RWPE1 (cell line): ENCODE results near the gene STOML1.

Experiments
- CTCF ChIA-PET: fragments of 350-600 bp; sonication (Branson Sonifier 250); formaldehyde crosslinking; extraction: SDS; loops from one replicate; lab custom pipeline; 2021; lab: Yijun Ruan, JAX
- POLR2A ChIA-PET: fragments of 400-600 bp; formaldehyde crosslinking; extraction: SDS; loops from one replicate; lab custom pipeline; 2020; ENCODE audit warnings: antibody characterized with exemption; ENCODE audit not compliant: low non-redundant PET; lab: Yijun Ruan, JAX
- DNase-seq: peaks from one replicate; pipeline ENCODE4 v3.0.0; 2012; ENCODE audit warnings: low spot score
- H3K27ac ChIP-seq: fragments of 450-650 bp; 2 replicates; pipeline ENCODE4 v1.5.1; 2017
- CTCF ChIP-seq: fragments of 450-650 bp; conservative IDR thresholded peaks from 2 replicates; pipeline ENCODE4 v1.5.1; 2017; ENCODE audit warnings: low read depth, mild to moderate bottlenecking

Gene STOML1

GRCh38 chr15:73959012-73959581 is 33.0 kb downstream of the STOML1 start:
- H3K27ac ChIP-seq, result peak overlapping the region; percentile 20
- CTCF ChIA-PET, result interaction anchor here (0.6 to 1.0 kb wide), 2 partner anchors 8 to 50 kb away, joined by 3 read pairs; no protein-coding TSS in a partner anchor
- POLR2A ChIA-PET, result no interaction called here

DNA sequence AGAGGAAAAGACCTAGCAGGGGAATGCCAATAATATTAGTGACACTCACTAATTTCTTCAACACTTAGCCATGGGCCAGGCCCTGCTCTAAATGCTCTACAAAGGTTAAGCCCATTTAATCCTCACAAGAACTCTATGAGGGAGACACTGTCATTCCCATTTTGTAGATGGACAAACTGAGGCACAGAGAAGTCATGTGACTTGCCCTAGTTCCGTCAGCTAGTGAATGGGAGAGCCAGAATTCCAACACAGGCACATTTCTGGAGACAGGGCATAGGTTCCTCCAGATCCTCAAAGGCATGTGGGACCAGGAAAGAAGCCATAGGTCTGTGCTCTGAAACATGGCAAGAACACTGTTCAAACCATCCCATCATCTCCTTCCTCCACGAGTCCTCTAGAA is 34.3 kb downstream of the STOML1 start:
- no peak for TF ChIP-seq CTCF
- no peak overlapping the region; the same call in 1 of the 2 replicates for H3K27ac ChIP-seq
- ChIA-PET POLR2A (no interaction called here), CTCF (no interaction called here)
- no peak for DNase-seq

More at GRCh38 chr15:73959012-73959581, 33.0 kb downstream of the STOML1 start:
- no peak for TF ChIP-seq CTCF
- DNase-seq, result no peak

DNA sequence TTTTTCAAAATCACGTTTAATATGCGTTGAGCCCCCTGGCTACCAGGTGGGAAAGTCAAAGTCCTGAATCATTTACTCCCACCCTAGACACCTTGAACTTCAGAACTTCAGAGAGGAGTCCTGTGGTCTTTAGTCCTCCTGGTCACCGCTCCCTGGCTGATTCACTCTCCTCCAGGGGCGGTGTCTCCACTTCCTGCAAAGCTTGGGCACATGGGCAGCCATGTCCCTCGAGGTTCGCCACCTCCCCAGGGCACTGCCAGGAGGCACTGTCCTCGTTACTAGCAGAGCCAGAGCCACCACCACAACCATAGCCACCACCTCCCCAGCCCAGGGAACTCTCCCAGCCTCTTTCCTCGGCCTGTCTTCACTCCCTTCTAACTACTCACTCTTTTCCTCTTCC is 34.8 kb downstream of the STOML1 start:
- peak overlapping the region; percentile 77 for H3K27ac ChIP-seq
- ChIA-PET CTCF (interaction anchor here (0.6 kb wide), 1 partner anchor 57 kb away, joined by 4 read pairs; no protein-coding TSS in a partner anchor), POLR2A (no interaction called here)
- no peak for TF ChIP-seq CTCF
- DNase-seq, result no peak

DNA sequence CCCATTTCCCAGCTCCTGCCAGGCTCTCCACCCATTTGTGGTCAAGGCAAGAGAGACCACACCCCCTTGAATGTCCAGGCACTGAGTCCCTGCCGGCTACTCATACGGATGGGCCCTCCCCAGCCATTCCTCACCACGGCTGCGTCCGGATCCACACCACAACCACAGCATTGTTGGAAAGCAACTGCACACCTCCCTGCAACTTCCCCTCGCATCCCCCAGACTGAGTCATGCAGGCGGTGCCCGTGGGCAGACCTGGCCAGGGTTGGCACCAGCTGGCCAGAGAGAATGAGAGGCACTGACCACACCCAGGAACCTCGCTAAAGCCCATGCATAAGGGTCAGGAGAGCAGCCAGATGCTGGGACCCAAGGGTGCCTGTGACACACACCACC is 35.4 kb downstream of the STOML1 start:
- DNase-seq, result peak; percentile 91
- H3K27ac ChIP-seq, result peak overlapping the region; percentile 77
- ChIA-PET POLR2A (no interaction called here), CTCF (interaction anchor here (0.6 kb wide), 1 partner anchor 292 kb away, joined by 6 read pairs; no protein-coding TSS in a partner anchor)
- no peak for TF ChIP-seq CTCF

GRCh38 chr15:73955861-73956742 is 36.0 kb downstream of the STOML1 start:
- TF ChIP-seq CTCF, result no peak
- ChIA-PET POLR2A (no interaction called here), CTCF (interaction anchor here (0.6 kb wide), 1 partner anchor 292 kb away, joined by 6 read pairs; no protein-coding TSS in a partner anchor)
- DNase-seq, result no peak
- peak overlapping the region; percentile 77 for H3K27ac ChIP-seq

GRCh38 chr15:73955326-73955725 is 36.8 kb downstream of the STOML1 start:
- CTCF ChIA-PET, result no interaction called here
- POLR2A ChIA-PET, result interaction anchor here (0.7 kb wide), 1 partner anchor 386 kb away, joined by 7 read pairs; no protein-coding TSS in a partner anchor
- peak overlapping the region; percentile 77; the same call in 1 of the 2 replicates for H3K27ac ChIP-seq
- no peak for TF ChIP-seq CTCF
- no peak for DNase-seq
